ENCODE measurements around the gene FBLN5.

FBLN5 gene

GRCh38 chr14:91919814-91920213 is 27.7 kb downstream of the FBLN5 start:
- Histone ChIP-seq H3K4me1 (ENCODE audit: control insufficient read depth, insufficient read depth, low read length) (no peaks in the 10 kb centered on the region), H3K27me3 (ENCODE audit: control insufficient read depth, insufficient read depth, low read length) (no peaks in the 10 kb centered on the region), H3K4me3 (ENCODE audit: low read length) (no peak overlapping the region), H3K9ac (ENCODE audit: low read length) (no peak overlapping the region), H3K36me3 (ENCODE audit: control insufficient read depth, insufficient read depth, low read length) (no peaks in the 10 kb centered on the region), H3K9me3 (ENCODE audit: control insufficient read depth, low read length) (no peaks in the 10 kb centered on the region)

- Histone ChIP-seq H3K27me3 (ENCODE audit: control insufficient read depth, insufficient read depth, low read length) (no peaks in the 10 kb centered on the region), H3K36me3 (ENCODE audit: control insufficient read depth, insufficient read depth, low read length) (no peaks in the 10 kb centered on the region), H3K9me3 (ENCODE audit: control insufficient read depth, low read length) (no peaks in the 10 kb centered on the region), H3K4me3 (ENCODE audit: low read length) (no peak overlapping the region), H3K9ac (ENCODE audit: low read length) (no peak overlapping the region), H3K4me1 (ENCODE audit: control insufficient read depth, insufficient read depth, low read length) (no peaks in the 10 kb centered on the region)
Observed at GRCh38 chr14:91918186-91918883, 29.2 kb downstream of the FBLN5 start.

- Histone ChIP-seq H3K9ac (ENCODE audit: low read length) (no peak overlapping the region), H3K27me3 (ENCODE audit: control insufficient read depth, insufficient read depth, low read length) (no peaks in the 10 kb centered on the region), H3K36me3 (ENCODE audit: control insufficient read depth, insufficient read depth, low read length) (no peaks in the 10 kb centered on the region), H3K4me3 (ENCODE audit: low read length) (no peak overlapping the region), H3K9me3 (ENCODE audit: control insufficient read depth, low read length) (no peaks in the 10 kb centered on the region), H3K4me1 (ENCODE audit: control insufficient read depth, insufficient read depth, low read length) (peaks cover 10% of the 10 kb centered on the region)
Observed at GRCh38 chr14:91912035-91912434, 35.5 kb downstream of the FBLN5 start.

- Histone ChIP-seq H3K4me1 (ENCODE audit: control insufficient read depth, insufficient read depth, low read length) (peaks cover 14% of the 10 kb centered on the region), H3K36me3 (ENCODE audit: control insufficient read depth, insufficient read depth, low read length) (no peaks in the 10 kb centered on the region), H3K27me3 (ENCODE audit: control insufficient read depth, insufficient read depth, low read length) (no peaks in the 10 kb centered on the region), H3K9me3 (ENCODE audit: control insufficient read depth, low read length) (no peaks in the 10 kb centered on the region), H3K9ac (ENCODE audit: low read length) (no peak overlapping the region), H3K4me3 (ENCODE audit: low read length) (no peak overlapping the region)
Observed at GRCh38 chr14:91911474-91912032, 35.9 kb downstream of the FBLN5 start.

GRCh38 chr14:91910196-91910595 is 37.3 kb downstream of the FBLN5 start:
- Histone ChIP-seq H3K36me3 (ENCODE audit: control insufficient read depth, insufficient read depth, low read length) (no peaks in the 10 kb centered on the region), H3K9ac (ENCODE audit: low read length) (no peak overlapping the region), H3K4me3 (ENCODE audit: low read length) (no peak overlapping the region), H3K4me1 (ENCODE audit: control insufficient read depth, insufficient read depth, low read length) (peaks cover 23% of the 10 kb centered on the region), H3K9me3 (ENCODE audit: control insufficient read depth, low read length) (no peaks in the 10 kb centered on the region), H3K27me3 (ENCODE audit: control insufficient read depth, insufficient read depth, low read length) (no peaks in the 10 kb centered on the region)

- H3K4me1 ChIP-seq (ENCODE audit: control insufficient read depth, insufficient read depth, low read length) = peaks cover 28% of the 10 kb centered on the region
- H3K9me3 ChIP-seq (ENCODE audit: control insufficient read depth, low read length) = no peaks in the 10 kb centered on the region
- H3K36me3 ChIP-seq (ENCODE audit: control insufficient read depth, insufficient read depth, low read length) = no peaks in the 10 kb centered on the region
- no peak overlapping the region for H3K4me3 ChIP-seq (ENCODE audit: low read length)
- no peak overlapping the region for H3K9ac ChIP-seq (ENCODE audit: low read length)
- no peaks in the 10 kb centered on the region for H3K27me3 ChIP-seq (ENCODE audit: control insufficient read depth, insufficient read depth, low read length)
Observed at GRCh38 chr14:91906374-91906773, 41.1 kb downstream of the FBLN5 start.

- no peak overlapping the region for H3K9ac ChIP-seq (ENCODE audit: low read length)
- no peaks in the 10 kb centered on the region for H3K27me3 ChIP-seq (ENCODE audit: control insufficient read depth, insufficient read depth, low read length)
- H3K4me1 ChIP-seq (ENCODE audit: control insufficient read depth, insufficient read depth, low read length) = peaks cover 24% of the 10 kb centered on the region
- H3K9me3 ChIP-seq (ENCODE audit: control insufficient read depth, low read length) = no peaks in the 10 kb centered on the region
- H3K36me3 ChIP-seq (ENCODE audit: control insufficient read depth, insufficient read depth, low read length) = no peaks in the 10 kb centered on the region
- no peak overlapping the region for H3K4me3 ChIP-seq (ENCODE audit: low read length)
Observed at GRCh38 chr14:91904956-91905645, 42.4 kb downstream of the FBLN5 start.

GRCh38 chr14:91904483-91904882 is 43.0 kb downstream of the FBLN5 start:
- Histone ChIP-seq H3K4me1 (ENCODE audit: control insufficient read depth, insufficient read depth, low read length) (peaks cover 24% of the 10 kb centered on the region), H3K9me3 (ENCODE audit: control insufficient read depth, low read length) (no peaks in the 10 kb centered on the region), H3K9ac (ENCODE audit: low read length) (no peak overlapping the region), H3K4me3 (ENCODE audit: low read length) (no peak overlapping the region), H3K36me3 (ENCODE audit: control insufficient read depth, insufficient read depth, low read length) (no peaks in the 10 kb centered on the region), H3K27me3 (ENCODE audit: control insufficient read depth, insufficient read depth, low read length) (no peaks in the 10 kb centered on the region)

- H3K9ac ChIP-seq (ENCODE audit: low read length) = no peak overlapping the region
- peaks cover 30% of the 10 kb centered on the region for H3K4me1 ChIP-seq (ENCODE audit: control insufficient read depth, insufficient read depth, low read length)
- H3K36me3 ChIP-seq (ENCODE audit: control insufficient read depth, insufficient read depth, low read length) = no peaks in the 10 kb centered on the region
- no peaks in the 10 kb centered on the region for H3K9me3 ChIP-seq (ENCODE audit: control insufficient read depth, low read length)
- no peaks in the 10 kb centered on the region for H3K27me3 ChIP-seq (ENCODE audit: control insufficient read depth, insufficient read depth, low read length)
- no peak overlapping the region for H3K4me3 ChIP-seq (ENCODE audit: low read length)
Observed at GRCh38 chr14:91903070-91903469, 44.4 kb downstream of the FBLN5 start.

- H3K4me3 ChIP-seq (ENCODE audit: low read length) = no peak overlapping the region
- no peaks in the 10 kb centered on the region for H3K27me3 ChIP-seq (ENCODE audit: control insufficient read depth, insufficient read depth, low read length)
- peaks cover 35% of the 10 kb centered on the region for H3K4me1 ChIP-seq (ENCODE audit: control insufficient read depth, insufficient read depth, low read length)
Observed at GRCh38 chr14:91902336-91902735, 45.2 kb downstream of the FBLN5 start.

GRCh38 chr14:91901449-91902226 is 45.9 kb downstream of the FBLN5 start:
- peaks cover 37% of the 10 kb centered on the region for H3K4me1 ChIP-seq (ENCODE audit: control insufficient read depth, insufficient read depth, low read length)
- H3K9me3 ChIP-seq (ENCODE audit: control insufficient read depth, low read length) = no peaks in the 10 kb centered on the region
- H3K9ac ChIP-seq (ENCODE audit: low read length) = no peak overlapping the region
- H3K27me3 ChIP-seq (ENCODE audit: control insufficient read depth, insufficient read depth, low read length) = no peaks in the 10 kb centered on the region
- no peak overlapping the region for H3K4me3 ChIP-seq (ENCODE audit: low read length)
- H3K36me3 ChIP-seq (ENCODE audit: control insufficient read depth, insufficient read depth, low read length) = no peaks in the 10 kb centered on the region

More at GRCh38 chr14:91902336-91902735, 45.2 kb downstream of the FBLN5 start:
- no peaks in the 10 kb centered on the region for H3K36me3 ChIP-seq (ENCODE audit: control insufficient read depth, insufficient read depth, low read length)
- H3K9me3 ChIP-seq (ENCODE audit: control insufficient read depth, low read length) = no peaks in the 10 kb centered on the region
- H3K9ac ChIP-seq (ENCODE audit: low read length) = no peak overlapping the region

GRCh38 chr14:91899806-91900205 is 47.7 kb downstream of the FBLN5 start:
- Histone ChIP-seq H3K4me1 (ENCODE audit: control insufficient read depth, insufficient read depth, low read length) (peaks cover 25% of the 10 kb centered on the region), H3K4me3 (ENCODE audit: low read length) (no peak overlapping the region), H3K27me3 (ENCODE audit: control insufficient read depth, insufficient read depth, low read length) (no peaks in the 10 kb centered on the region), H3K36me3 (ENCODE audit: control insufficient read depth, insufficient read depth, low read length) (no peaks in the 10 kb centered on the region), H3K9ac (ENCODE audit: low read length) (no peak overlapping the region), H3K9me3 (ENCODE audit: control insufficient read depth, low read length) (no peaks in the 10 kb centered on the region)

Data from mucosa of stomach (tissue), 1 donor.